HG03175 (cell line): ENCODE data around the gene SLC25A23.

Source experiments
- ATAC-seq: cut with Tn5 transposase; IDR thresholded peaks from one replicate; pipeline ENCODE4 v1.9.1; 2021; ENCODE audit warnings: mild to moderate bottlenecking, moderate library complexity; ENCODE audit not compliant: unreplicated experiment

SLC25A23 gene

DNA sequence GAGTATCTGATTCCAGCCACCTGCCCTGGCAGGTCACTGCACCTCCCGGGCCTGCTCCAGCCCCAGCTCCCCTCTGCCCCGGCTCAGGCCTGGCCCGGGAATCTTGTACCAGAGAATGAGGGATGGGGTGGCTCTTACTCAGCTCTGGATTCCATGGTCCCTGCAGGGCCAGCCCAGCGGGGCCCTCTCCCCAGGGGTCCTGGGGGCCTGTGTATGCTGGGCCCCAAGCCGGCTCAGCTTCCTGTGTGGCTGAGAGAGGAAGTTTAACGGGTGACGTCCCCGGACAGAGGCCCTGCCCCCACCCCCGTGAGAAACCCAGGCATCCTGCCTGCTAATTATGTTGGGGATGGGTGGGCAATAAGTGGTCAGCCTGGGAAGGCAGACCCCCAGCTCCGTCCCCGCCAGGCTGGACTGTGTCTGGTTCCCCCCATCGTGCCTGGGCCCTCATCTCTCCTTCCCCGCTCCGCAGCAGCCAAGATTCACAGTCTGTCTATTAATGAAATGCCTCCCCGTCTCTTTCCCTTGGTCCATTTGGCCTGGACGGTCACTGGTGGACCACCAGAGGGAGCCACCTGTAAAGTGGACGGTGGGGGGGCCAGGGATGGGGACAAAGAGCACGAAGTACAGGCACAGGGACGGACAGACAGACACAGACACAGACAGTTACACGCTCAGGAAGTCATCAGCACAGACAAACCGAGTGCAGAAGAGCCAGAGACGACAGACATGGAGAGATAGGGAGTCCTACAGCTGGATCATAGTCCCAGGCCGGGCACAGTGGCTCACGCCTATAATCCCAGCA, 22.1 kb upstream of the SLC25A23 start, which contains the start of gene DENND1C:
DENND1C (minus strand) TSS at position 247 of the 802 bp plus-strand sequence; CDS start at position 155, 92 bp downstream.
- ATAC-seq: peak; percentile 66

DNA sequence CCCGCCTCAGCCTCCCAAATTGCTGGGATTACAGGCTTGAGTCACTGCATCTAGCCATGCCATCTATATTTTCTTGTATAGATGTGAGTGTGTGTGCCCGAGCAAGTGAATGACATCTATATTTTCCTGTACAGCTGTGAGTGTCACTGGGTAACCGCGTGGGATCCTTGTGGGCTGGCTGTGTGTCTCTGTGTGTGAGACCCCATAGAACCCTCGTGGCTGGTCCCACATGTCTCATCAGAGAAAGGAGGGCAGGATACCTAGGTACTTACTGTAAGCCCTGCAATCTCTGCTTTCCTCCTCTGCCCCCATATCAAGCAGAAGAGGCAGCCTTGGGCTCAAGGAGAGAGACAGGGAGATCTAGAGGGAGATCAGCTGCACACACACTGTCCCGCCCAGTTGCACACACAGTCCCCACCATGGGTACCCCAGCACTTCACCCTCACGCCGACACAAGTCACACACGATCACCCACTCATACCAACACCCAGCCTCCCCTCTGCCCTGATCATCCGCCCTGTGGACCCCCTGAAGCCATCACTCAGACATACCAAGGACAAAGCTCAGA, 21.3 kb upstream of the SLC25A23 start:
- no peak for ATAC-seq

GRCh38 chr19:6479836-6480398, 20.3 kb upstream of the SLC25A23 start:
- ATAC-seq: no peak

GRCh38 chr19:6478815-6479214, 19.2 kb upstream of the SLC25A23 start:
- no peak for ATAC-seq

GRCh38 chr19:6476896-6477431, 17.4 kb upstream of the SLC25A23 start:
- no peak for ATAC-seq

DNA sequence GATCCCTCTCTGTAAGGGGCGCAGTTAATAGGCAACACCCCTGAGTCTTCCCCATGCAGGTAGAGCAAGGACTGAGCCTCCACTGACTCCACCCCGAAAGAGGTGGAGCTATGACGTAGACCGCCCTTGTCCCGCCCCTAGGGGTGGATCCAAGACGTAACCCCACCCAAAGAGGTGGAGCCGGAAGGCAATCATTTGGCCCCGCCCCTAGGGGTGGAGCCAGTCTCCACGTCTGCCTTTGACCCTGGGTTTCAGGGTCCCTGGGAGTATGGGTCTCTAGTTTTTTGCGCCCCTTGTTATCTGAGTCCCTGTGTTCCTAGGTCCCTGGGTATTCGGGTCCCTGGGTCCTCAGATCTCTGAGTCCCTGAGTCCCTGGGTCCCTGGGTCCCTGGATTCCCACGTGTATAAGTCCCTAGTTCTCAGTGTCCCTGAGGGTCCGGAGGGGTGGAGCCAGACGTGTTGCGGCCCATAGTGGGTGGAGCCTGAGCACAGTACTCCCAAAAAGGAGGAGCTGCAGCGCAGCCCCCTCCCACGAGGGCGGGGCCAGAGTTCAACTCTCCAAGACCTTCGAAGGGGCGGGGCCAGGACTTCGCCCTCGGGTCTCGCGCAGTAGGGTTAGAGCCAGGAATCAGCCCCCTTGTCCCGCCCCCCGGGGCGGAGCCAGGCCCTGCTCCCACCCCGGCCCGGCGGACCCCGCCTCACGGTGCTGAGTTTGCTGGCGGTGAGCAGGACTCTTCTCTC, 16.7 kb upstream of the SLC25A23 start:
- no peak for ATAC-seq

DNA sequence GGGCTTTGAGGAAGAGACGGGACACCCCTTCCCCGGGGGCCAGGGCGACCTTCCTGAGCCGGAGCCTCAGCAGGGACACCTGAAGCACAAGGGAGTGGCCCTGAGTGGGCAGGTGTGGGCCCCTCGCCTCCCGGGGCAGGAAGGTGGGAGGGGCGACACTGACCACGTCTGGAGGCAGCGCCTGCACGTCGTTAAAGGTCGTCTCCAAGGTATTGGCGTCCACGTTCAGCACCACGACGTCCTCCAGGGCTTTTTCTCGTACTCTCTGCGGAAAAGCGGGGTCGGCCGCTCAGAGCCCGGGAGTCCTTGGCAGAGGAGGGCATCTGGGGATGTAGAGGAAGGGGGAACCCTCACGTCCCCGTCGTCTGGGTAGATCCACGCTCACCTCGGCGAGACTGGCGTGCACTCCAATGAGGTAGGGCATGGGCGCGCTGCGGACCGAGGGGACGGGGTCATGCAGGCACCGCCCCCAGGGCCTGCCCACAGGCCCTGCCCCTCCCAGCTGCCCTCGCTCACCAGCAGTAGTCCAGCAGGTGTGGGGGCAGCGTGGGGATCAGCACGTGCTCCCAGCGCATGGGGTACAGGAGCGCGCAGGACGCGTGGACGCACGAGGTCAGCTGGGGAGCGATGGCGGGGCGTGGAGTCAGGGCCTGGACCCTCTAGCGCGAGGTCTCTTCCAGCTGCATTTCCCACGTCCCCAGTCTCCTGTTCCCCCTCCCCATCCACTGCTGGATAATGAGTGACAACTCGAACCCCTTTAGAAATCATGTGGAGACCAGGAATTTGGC, 15.9 kb upstream of the SLC25A23 start:
- ATAC-seq: no peak

GRCh38 chr19:6473647-6474046, 14.1 kb upstream of the SLC25A23 start:
- ATAC-seq: no peak

GRCh38 chr19:6472713-6473112, 13.1 kb upstream of the SLC25A23 start:
- ATAC-seq: no peak

DNA sequence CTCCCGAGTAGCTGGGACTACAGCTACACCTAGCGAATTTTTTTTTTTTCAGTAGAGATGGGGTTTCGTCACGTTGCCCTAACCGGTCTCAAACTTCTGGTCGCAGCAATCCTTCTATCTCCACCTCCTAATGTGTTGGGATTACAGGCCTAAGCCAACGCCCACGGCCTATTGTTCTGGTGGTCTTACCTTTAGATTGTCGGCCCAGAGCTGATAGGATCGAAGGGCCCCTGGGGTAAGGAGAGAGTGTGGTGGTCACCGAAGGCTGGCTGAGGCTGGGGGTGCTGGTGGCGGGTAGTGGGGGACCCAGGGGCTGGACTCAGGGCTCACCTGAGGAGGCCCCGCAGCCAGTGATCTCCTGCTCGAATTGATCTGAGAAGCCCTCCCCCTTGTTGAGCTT, 11.5 kb upstream of the SLC25A23 start:
- no peak for ATAC-seq

- ATAC-seq: no peak
These were observed 10.6 kb upstream of the SLC25A23 start for GRCh38 chr19:6470173-6470572.

DNA sequence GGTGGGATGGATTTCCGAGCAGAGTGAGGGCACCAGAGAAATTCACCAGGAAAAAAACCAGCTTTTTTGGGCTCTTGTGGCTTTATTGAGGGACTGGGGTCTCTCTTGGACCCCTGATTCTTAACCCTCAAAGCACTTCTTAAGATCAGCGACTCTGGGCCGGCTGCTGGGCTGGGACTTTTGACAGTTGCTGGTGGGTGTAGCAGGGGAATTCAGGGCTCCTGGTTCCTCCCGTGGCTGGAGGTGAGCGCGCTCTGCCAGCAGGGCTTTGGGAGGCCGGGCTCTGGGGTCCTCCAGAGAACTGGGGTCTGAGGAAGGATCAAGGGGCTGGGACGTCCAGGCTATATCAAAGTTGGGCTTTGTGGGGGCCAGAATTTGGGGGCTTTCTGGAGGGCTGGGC, 7.8 kb upstream of the SLC25A23 start:
- ATAC-seq: no peak

- no peak for ATAC-seq
These were observed 7.1 kb upstream of the SLC25A23 start for GRCh38 chr19:6466526-6467248.

DNA sequence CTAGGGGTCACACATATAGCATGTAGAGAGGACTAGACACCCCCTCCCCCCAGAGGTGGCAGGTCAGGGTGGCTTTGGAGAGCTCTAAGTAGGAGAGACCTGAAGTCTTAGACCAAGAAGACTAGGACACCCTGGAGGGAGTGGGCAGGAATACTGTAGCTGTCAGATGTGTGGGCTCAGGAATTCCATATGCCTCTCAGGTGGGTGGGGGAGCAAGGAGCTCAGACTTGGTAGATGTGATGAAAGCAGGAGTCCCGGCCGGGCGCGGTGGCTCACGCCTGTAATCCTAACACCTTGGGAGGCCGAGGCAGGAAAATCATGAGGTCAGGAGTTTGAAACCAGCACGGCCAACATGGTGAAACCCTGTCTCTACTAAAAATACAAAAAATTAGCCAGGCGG, 6.1 kb upstream of the SLC25A23 start:
- ATAC-seq: no peak

GRCh38 chr19:6465006-6465405, 5.4 kb upstream of the SLC25A23 start:
- ATAC-seq: no peak

GRCh38 chr19:6464070-6464873, 4.7 kb upstream of the SLC25A23 start, which contains the start of gene CRB3:
TSS of gene CRB3 (plus strand) at chr19:6464271. CDS start at chr19:6464702, 431 bp downstream.
- no peak for ATAC-seq

DNA sequence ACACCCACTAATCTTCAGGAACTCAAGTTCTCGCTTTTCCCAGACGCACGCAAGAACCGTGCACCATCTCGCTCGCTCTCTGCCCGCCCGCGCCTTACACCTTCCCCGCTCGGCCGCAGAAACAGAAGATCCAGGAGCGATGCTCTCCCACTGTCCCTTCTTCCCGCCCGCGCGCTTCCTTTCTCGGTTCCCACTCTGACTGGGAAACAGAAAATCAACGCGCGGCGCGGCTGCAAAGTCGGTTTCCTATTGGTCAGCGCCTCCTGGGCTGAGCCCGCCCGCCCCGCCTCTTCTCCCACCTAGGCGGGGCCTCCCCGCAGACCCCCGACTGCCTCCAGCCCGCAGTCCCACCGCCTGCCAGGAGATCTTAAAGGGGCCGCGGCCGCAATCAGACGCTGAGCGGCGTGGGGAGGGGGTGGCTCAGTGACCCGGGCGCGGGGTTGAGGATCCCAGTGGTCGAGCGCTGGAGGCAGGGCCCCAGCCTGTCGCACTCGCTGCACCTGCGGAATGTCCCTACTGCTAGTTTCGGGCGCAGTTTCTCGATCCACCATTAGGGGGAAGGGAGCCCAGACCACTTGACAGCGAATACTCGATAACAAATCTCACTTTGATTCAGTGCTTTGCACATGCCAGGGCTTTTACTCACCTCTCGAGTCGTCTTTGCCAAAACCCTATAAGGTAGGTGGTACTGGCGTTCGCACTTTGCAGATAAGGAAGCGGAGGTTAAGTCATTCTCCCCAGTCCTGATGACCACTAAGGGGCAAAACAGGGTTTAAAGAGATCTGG, 700 bp upstream of the SLC25A23 start:
- peak; percentile 70 for ATAC-seq

DNA sequence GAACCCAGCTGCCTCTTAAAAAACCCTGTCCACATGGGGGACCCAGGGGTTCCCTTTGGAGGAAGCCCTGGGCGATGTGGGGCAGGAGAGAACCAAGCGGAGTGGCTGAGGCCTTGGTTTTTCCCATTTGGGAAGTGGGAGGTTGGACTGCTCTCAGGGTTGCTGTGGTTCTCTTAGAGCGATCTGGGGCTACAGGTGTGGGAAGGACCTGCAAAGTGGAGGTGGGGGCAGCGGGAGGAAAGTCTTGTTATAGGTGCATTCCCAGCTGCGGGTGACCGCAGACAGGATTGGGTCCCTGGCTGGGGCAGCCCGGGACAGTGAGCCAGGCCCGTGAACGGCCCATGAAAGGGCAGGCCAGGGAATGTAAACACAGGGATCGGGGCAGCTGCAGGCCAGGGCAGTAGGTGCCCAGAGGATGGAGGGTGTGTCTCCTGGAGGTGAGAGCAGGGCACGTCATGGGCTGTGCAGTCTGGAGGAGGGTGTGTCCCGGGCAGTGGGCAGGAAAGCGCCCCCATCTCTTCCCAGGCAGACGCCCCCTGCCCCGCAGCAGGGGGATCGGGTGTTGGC, 814 bp downstream of the SLC25A23 start:
- no peak for ATAC-seq
